HG03460 (cell line): ENCODE results near the gene FFAR3.
"Not testable (repeated sequence)": the region's sequence is repeated elsewhere in the genome, so short reads cannot be mapped to it uniquely, and the experiment has no call there.

Experiments used
- ATAC-seq: cut with Tn5 transposase; IDR thresholded peaks from one replicate; pipeline ENCODE4 v1.9.1; 2021; ENCODE audit not compliant: unreplicated experiment

The FFAR3 gene

DNA sequence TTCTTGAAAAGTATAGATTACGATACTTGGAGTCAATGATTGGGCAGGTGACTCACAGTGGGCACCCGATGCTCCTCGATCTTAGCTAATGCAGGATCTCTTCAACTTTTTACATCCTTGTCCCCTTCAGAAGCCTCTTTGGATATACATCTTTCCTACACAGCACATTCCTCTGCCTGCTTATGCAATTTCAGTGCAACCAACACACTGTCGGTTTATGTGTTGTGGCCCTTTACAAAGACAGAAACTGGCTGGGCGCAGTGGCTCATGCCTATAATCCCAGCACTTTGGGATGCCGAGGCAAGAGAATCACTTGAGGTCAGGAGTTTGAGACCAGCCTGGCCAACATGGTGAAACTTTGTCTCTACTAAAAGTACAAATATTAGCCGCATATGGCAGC is 15.2 kb downstream of the FFAR3 start:
- no peak for ATAC-seq

DNA sequence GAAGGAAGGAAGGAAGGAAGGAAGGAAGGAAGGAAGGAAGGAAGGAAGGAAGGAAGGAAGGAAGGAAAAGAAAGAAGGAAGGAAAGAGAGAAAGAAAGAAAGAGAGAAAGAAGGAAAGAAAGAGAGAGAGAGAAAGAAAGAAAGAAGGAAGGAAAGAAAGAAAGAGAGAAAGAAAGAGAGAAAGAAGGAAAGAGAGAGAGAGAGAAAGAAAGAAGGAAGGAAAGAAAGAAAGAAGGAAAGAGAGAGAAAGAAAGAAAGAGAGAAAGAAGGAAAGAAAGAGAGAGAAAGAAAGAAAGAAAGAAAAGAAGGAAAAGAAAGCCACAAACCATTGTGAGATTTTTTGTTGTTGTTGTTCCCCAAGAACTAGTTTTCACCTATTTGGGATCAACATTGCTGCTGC is 15.8 kb downstream of the FFAR3 start:
- not testable (repeated sequence) for ATAC-seq

DNA sequence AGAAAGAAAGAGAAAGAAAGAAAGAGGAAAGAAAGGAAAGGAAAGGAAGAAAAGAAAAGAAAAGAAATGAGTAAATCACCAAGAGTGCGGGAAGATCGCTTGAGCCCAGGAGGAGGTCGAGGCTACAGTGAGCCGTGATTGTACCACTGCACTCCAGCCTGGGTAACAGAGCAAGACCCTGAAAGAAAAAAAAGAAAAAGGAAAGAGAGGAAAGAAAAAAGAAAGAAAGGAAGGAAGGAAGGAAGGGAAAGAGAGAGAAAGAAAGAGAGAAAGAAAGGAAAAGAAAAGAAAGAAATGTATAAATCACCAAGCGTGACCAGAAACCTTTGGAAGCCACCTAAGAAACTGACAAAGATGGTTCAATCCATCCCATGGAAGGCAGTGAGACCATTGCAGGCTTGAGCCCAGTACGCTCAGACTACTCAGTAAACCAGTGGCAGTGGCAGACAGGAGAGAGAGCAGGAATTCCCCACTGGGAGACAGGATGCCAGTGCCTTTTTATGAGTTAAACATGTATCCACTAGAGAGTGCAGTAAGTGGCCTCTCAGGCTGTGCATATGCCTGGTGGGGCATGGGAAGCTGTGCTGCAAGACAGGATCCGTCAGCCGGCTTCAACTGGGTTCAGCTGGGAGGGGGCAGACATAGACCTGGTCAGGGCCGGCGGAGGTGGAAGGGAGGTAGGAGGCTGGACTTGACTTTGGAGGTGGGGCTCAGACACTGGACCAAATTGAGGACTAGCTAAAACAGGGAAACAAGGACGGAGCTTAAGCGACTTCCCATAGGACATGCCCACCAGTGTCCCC is 17.4 kb downstream of the FFAR3 start:
- ATAC-seq, result no peak

DNA sequence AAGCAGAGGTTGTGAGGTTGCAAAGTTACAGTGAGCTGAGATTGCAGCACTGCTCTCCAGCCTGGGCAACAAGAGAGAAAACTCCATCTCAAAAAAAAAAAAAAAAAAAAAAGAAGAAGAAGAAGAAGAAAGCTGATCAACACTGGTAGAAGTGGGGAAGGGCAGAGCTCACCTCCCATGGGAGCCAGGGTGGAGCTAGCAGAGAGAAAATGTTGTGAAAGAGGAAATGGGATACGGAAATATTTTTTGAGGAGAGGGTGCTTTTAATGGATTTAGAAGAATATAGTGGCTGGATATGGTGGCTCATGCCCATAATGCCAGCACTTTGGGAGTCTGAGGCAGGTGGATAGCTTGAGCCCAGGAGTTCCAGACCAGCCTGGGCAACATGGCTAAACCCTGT is 19.4 kb downstream of the FFAR3 start:
- ATAC-seq, result no peak

DNA sequence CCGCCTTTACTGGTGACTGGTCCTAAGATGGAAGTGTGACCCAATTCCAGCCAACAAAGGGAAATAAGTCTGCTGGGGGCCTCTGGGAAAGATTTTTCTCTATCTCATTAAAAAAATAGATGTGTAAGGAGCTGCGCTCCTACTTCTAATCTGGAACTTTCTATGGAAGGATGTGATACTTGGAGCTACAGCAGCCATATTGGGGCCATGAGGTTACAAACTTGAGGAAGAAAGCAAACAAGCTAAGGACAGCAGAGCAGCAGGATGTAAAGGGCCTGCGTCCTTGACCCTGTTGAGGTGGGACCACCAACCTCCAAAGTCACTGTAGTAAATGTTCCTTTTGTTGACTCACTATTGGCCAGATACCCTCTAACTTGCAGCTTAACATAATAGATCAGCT is 20.1 kb downstream of the FFAR3 start:
- ATAC-seq, result no peak

DNA sequence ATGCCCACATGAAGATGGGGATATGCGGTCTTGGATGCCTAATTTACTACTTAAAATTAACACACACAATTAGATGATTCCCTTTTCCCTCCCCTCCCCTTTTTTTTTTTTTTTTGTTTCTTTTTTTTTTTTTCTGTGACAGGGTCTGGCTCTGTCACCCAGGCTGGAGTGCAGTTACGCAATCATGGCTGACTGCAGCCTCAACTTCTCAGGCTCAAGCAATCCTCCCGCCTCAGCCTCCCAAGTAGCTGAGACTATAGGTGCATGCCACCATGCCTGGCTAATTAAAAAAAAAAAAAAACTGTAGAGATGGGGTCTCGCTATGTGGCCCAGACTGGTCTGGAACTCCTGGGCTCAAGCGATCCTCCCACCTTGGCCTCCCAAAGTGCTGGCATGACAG is 21.3 kb downstream of the FFAR3 start:
- ATAC-seq, result not testable (repeated sequence)

DNA sequence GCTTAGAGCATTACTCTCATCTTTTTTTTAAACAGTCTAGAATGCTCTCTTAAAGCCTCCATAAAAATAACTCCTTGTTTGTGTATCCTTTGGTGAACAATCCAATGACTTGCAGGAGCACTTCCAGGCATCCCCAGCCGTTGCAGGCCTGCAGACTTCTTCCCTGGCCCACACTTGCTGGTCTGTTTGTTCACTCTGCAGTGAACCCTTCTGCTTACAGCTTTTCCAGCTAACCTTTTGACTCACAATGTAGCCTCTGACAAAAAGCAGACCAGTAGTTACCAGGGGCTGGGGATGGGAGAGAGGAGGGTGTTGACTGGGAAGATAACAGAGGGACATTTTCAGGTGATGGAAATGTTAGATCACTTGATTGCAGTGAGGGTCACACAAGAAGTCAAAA is 21.7 kb downstream of the FFAR3 start:
- no peak for ATAC-seq

DNA sequence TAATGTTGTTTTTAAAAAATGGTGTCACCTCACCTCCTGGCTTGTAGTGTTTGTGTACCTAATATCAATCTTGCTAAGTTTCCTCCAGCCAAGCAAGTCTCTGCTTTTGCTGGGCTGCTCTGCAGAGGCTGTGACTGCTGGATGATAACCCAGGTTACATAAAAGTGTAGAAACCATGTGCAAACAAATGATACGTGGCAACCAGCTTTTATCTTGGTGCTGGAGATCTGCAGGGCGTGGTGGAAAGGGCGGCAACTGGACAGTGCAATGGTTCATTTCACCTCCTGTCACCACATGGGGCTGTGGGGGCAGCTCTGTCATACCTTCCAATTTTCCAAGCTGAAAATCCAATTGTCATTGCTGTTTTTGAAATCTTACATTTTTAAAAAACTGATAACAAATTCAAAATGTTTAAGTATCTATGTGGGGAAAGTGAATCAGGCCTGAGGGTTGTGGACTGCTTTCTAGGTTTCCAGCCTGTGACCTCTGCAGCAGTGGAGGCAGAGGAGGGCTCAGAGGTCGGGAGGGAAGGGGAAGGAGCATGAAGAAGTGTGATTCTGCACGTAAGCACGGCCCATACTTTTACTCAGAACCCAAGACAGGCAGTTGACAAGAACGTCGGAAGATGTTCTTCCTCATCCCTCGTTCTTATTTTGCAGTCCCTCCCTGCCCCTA is 22.3 kb downstream of the FFAR3 start:
- ATAC-seq, result no peak

DNA sequence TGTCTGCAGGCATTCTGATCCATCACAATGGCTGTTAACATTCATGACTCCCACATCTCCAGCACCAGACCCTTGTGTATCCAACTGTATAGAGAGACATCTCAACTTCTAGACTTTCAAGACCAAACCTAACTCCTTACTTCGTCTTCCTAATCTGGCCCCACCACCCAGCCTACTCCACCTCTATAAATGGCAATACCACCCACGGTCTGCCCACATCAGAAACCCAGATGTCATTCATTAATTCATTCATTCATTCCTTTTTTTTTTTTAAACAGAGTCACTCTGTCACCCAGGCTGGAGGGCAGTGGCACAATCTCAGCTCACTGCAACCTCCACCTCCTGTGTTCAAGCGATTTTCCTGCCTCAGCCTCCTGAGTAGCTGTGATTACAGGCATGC is 23.1 kb downstream of the FFAR3 start:
- ATAC-seq, result no peak

DNA sequence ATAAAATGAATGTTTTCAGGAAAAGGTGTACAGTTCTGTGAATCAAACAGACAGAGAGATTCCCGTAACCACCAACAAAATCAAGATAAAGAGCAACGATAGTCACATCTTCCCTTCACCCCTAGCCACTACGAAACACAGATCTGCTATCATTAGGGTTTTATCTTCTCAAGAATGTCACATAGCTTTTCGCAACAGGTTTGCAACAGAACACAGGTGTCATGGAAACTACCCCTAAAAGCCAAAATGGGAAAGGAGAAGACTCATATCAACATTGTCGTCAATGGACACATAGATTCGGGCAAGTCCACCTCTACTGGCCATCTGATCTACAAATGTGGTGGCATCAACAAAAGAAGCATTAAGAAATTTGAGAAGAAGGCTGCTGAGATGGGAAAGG is 23.7 kb downstream of the FFAR3 start:
- no peak for ATAC-seq

DNA sequence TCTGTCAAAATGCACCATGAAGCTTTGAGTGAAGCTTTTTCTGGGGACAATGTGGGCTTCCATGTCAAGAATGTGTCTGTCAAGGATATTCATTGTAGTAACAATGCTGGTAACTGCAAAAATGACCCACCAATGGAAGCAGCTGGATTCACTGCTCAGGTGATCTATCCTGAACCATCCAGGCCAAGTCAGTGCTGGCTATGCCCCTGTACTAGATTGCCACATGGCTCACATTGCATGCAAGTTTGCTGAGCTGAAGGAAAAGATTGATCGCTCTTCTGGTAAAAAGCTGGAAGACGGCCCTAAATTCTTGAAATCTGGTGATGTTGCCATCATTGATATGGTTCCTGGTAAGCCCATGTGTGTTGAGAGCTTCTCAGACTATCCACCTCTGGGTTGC is 25.3 kb downstream of the FFAR3 start:
- no peak for ATAC-seq

DNA sequence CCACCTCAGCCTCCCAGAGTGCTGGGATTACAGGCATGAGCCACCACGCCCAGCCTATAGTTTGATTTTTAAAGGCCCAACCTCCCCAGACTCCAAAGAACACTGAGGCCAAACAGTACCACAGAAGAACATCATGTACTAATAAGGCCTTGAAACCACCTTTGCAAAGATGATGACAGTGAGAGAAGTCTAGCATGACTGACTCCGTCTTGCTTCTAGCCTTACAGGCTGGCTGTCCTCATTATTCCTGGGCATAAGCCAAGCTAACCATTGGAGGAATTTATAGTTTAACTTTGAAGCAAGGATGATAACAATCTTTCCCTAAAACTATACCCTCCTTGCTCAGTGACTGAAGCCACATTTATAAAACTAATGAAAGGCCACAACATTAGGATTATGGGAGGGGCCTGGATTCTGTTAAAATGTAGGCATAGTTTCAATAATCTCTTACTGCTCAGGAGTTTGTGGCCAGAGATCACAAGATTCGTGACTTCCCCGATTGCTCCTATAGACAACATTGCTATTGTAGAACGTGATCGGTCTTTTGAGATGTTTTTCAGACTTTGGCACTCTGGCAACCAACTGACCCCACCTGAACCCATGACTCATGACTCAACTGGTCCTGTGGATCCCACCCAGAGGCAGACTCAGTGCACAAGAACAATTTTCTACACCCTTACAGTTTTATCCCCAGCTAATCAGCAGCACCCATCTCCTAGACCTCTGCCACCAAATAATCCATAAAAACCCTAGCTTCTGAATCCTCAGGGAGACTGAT is 30.2 kb downstream of the FFAR3 start:
- ATAC-seq, result no peak

DNA sequence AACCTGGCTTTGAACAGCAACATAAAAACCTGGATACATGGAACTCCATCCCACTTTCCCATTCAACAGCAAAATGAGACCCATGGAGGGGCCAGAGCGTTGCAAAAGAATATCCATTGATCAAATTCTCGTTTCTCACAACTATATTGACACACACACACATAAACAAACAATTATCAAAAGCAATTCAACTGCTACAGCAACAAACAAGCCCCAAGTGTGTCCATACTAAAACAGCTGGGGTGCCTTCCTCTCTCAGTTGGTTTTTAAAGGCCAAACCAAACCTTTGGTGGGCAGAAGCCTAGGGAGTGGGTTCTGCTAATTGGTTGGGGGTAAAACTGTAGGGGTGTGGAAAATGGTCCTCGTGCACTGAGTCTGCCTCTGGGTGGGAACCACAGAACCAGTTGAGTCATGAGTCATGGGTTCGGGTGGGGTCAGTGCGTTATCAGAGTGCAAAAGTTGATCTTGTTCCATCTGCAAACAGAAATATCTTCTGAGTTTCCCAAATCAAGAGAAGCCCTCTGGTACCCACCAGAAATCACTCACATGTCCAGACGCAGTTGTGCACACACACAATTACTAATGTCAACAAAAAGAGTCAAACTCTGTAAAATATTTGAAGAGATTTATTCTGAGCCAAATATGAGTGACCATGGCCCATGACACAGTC is 31.1 kb downstream of the FFAR3 start:
- ATAC-seq, result no peak

DNA sequence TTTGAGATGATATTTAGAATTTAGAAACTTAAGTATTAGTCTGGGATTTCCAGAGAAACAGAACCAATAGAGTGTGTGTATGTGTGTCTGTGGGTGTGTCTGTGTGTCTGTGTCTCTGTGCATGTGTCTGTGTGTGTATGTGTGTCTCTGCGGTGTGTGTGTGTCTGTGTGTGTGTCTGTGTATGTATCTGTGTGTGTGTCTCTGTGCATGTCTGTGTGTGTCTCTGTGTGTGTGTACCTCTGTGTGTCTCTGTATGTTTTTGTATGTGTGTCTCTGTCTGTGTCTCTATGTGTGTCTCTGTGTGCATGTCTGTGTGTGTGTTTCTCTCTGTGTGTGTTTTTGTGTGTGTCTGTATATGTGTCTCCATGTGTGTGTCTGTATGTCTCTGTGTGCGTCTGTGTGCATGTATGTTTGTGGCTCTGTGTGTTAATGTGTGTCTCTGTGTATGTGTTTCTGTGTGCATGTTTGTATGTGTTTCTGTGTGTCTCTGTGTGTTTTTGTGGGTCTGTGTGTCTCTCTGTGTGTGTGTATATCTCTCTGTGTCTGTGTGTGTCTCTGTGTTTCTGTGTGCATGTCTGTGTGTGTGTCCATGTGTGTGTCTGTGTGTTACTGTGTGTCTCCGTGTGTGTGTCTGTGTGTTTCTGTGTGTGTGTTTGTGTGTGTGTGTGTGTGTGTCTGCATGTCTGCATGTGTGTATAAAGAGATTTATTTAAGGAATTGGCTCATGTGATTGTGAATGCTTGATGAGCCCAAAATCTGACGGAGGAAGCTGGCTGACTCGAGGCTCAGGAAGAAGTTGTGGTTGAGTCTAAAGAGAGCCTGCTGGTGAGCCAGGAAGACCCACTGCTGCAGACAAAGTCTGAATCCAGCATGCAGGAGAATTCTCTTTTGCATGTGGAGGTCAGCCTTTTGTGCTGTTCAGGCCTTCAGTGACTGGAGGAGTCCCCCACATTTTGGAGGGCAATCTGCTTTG is 34.8 kb downstream of the FFAR3 start:
- no peak for ATAC-seq

DNA sequence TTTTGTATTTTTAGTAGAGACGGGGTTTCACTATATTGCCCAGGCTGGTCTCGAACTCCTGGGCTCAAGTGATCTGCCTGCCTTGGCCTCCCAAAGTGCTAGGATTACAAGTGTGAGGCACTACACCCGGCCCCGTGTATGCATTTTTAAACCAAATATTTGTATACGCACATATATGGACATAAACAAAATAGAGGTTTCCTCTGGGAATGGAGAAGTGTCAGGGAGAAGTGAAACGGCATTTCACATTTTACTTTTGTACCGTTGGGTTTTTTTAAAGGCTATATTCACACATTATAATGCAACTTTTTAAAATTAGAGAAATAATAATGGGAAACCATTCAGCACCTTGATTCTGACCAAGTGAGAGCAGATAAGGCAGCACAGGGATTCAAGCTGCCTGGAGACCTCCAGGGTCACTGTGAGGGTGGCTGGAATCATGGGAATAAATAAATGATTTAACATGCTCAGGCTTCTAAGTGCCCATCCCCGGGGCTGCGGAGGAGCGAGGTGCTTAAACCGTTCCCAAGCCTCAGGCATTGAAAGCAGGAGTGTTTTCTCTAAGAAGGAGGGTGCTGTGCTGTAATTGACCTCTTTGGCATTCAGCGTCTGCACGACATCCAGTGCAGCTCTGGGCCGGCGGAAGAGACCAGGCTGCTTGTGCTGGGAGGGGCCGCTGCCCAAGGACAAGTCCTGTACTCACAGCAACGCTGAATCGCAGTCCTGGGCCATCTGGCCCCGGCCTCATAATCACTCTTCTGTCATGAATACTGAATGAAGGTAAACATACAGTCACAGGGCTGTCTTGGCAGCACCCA is 37.3 kb downstream of the FFAR3 start:
- no peak for ATAC-seq

DNA sequence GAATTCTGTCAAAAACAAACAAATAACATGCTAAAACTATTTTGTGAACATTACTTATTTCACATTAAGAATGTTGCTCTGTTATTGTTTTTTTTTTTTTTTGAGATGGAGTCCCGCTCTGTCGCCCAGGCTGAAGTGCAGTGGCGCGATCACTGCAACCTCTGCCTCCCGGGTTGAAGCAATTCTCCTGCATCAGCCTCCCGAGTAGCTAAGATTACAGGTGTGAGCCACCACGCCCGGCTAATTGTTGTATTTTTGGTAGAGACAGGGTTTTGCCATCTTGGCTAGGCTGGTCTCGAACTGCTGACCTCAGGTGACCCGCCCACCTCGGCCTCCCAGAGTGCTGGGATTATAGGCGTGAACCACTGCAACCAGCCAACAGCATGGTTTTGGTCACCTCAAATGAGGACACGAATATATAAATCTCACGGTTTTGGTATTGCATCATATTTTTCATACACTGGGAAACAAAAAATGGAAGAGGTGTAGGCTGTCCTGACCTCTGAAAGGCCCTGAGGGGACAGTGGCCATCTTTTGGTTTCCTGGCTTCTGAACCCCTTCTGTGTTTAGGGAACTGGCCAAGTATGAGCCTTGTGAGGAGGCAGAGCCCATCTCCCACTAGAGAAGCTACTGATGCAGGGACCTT is 38.1 kb downstream of the FFAR3 start:
- ATAC-seq, result no peak

DNA sequence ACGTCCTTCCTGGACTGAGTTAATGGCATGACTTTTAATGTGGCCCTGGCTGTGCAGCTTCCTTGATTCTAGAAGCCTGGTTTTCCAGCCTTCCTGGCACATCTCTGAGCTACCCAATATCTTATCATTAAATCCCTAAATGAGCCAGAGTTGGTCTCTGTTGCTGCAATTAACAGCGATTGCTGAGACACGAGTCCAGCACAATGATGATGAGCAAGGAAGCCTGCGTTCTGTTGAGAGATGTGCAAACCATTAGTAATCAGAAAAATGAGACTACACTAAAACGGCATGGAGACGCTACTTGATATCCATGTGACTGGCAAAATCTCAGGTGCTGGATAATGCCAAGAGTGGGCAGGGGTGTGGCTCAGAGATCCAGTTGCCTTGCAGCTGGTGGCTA is 38.8 kb downstream of the FFAR3 start:
- no peak for ATAC-seq

DNA sequence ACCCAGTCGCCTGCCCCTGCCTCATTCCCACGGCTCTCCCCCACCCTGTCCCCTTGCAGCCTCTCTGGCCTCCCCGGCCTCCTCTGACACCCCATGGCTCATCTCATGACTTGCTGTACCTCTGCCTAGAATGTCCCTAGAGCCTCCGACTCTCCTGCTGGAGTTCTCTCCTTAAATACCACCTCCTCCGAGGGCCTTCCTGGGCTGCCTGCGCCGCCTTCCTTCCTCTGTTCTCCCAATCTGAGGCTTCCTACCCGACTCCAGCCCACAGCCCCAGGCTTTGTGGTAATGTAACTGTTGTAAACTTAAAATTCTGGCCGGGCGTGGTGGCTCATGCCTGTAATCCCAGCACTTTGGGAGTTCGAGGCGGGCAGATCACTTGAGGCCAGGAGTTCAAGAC is 40.3 kb downstream of the FFAR3 start:
- no peak for ATAC-seq

DNA sequence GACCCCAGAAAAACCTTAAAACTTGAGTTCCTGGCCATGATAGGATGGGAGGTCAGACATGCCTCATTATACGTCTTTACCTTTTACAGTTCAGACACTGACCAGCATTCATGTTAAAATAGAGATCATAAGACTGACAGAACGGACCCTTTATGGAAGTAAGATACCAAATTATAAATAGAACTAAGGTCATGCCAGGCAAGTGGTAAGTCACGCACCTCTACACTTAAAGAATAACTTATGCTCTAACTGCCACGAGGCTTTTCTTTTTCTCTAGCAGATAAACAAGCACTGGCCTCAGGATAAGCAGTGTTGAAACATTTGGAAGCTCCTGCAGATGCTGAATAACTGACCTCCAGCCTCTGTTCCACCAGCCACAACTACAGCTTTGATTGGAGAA is 41.0 kb downstream of the FFAR3 start:
- no peak for ATAC-seq
